SK-N-SH treated with all-trans-retinoic acid at 6 μM for 48 hours (cell line): Measurements from ENCODE around the gene RGS12.

Experiments
- ATAC-seq: fragments of 200-7000 bp; cut with Tn5 transposase; 3 replicates; pipeline ENCODE4 v1.9.1; 2020; ENCODE audit warnings: mild to moderate bottlenecking, moderate library complexity
- ARNTL ChIP-seq: fragments of 450-650 bp; formaldehyde crosslinking; IDR thresholded peaks from 2 replicates; pipeline ENCODE4 v1.5.0; 2020; ENCODE audit warnings: low read depth, mild to moderate bottlenecking, moderate library complexity, borderline replicate concordance
- BACH2 ChIP-seq: fragments of 250-450 bp; sonication (Bioruptor Pico); IDR thresholded peaks from 2 replicates; pipeline ENCODE4 v1.9.0; 2021; ENCODE audit warnings: mild to moderate bottlenecking, borderline replicate concordance
- CREB5 ChIP-seq: fragments of 250-450 bp; sonication (Bioruptor Pico); IDR thresholded peaks from 2 replicates; pipeline ENCODE4 v1.5.1; 2020; ENCODE audit warnings: low read depth, mild to moderate bottlenecking, moderate library complexity
- CSDC2 ChIP-seq: fragments of 250-450 bp; sonication (Bioruptor Pico); IDR thresholded peaks from 2 replicates; pipeline ENCODE4 v1.5.0; 2020; ENCODE audit warnings: mild to moderate bottlenecking, moderate library complexity
- ESRRG ChIP-seq: fragments of 250-450 bp; sonication (Bioruptor Pico); IDR thresholded peaks from 2 replicates; pipeline ENCODE4 v1.6.1; 2021; ENCODE audit warnings: mild to moderate bottlenecking
- GLIS3 ChIP-seq: fragments of 250-450 bp; sonication (Bioruptor Pico); IDR thresholded peaks from 2 replicates; pipeline ENCODE4 v1.5.0; 2020; ENCODE audit warnings: mild to moderate bottlenecking, moderate library complexity
- OSR1 ChIP-seq: fragments of 250-450 bp; sonication (Bioruptor Pico); IDR thresholded peaks from 2 replicates; pipeline ENCODE4 v1.8.0; 2022; ENCODE audit warnings: moderate library complexity, mild to moderate bottlenecking, inconsistent platforms
- POU6F1 ChIP-seq: fragments of 250-450 bp; sonication (Bioruptor Pico); IDR thresholded peaks from 2 replicates; pipeline ENCODE4 v1.8.0; 2021; ENCODE audit warnings: low read depth, mild to moderate bottlenecking, moderate library complexity, borderline replicate concordance
- PPARA ChIP-seq: fragments of 250-450 bp; sonication (Bioruptor Pico); IDR thresholded peaks from 2 replicates; pipeline ENCODE4 v1.5.0; 2020; ENCODE audit warnings: mild to moderate bottlenecking, borderline replicate concordance
- RARB ChIP-seq: fragments of 250-450 bp; sonication (Bioruptor Pico); IDR thresholded peaks from 2 replicates; pipeline ENCODE4 v1.8.0; 2021; ENCODE audit warnings: mild to moderate bottlenecking, moderate library complexity
- SNAI2 ChIP-seq: fragments of 250-450 bp; sonication (Bioruptor Pico); IDR thresholded peaks from 2 replicates; pipeline ENCODE4 v1.5.0; 2020; ENCODE audit warnings: mild to moderate bottlenecking, moderate library complexity
- TCF4 ChIP-seq: fragments of 250-450 bp; sonication (Bioruptor Pico); IDR thresholded peaks from 2 replicates; pipeline ENCODE4 v1.8.0; 2021; ENCODE audit warnings: mild to moderate bottlenecking, moderate library complexity, borderline replicate concordance
- TSHZ2 ChIP-seq: fragments of 250-450 bp; sonication (Bioruptor Pico); IDR thresholded peaks from 2 replicates; pipeline ENCODE4 v1.5.0; 2020; ENCODE audit warnings: mild to moderate bottlenecking, moderate library complexity
- ZFP30 ChIP-seq: fragments of 450-650 bp; formaldehyde crosslinking; IDR thresholded peaks from 2 replicates; pipeline ENCODE4 v1.5.0; 2022; ENCODE audit warnings: mild to moderate bottlenecking, moderate library complexity
- ZNF565 ChIP-seq: fragments of 450-650 bp; formaldehyde crosslinking; conservative IDR thresholded peaks from 2 replicates; pipeline ENCODE4 v1.5.0; 2020; ENCODE audit warnings: low read depth, mild to moderate bottlenecking, moderate library complexity
- ZNF8 ChIP-seq: fragments of 450-650 bp; formaldehyde crosslinking; IDR thresholded peaks from 2 replicates; pipeline ENCODE4 v1.5.0; 2020; ENCODE audit warnings: mild to moderate bottlenecking, moderate library complexity

The RGS12 gene

GRCh38 chr4:3320361-3321023 is 27.7 kb downstream of the RGS12 start (continued):
- no peak for TF ChIP-seq TSHZ2 (CRISPR knock-in tag)
- no peak for TF ChIP-seq POU6F1 (CRISPR knock-in tag)
- TF ChIP-seq ESRRG, result no peak

- no peak for ATAC-seq
These were observed 28.6 kb downstream of the RGS12 start for GRCh38 chr4:3321295-3321889.

More at GRCh38 chr4:3321295-3321889, 28.6 kb downstream of the RGS12 start:
- no peak for TF ChIP-seq PPARA
- TF ChIP-seq TSHZ2 (CRISPR knock-in tag), result no peak
- no peak for TF ChIP-seq OSR1
- no peak for TF ChIP-seq GLIS3
- no peak for TF ChIP-seq CREB5 (CRISPR knock-in tag)
- TF ChIP-seq POU6F1 (CRISPR knock-in tag), result no peak
- TF ChIP-seq TCF4 (CRISPR knock-in tag), result no peak
- no peak for TF ChIP-seq ZNF565 (CRISPR knock-in tag)
- TF ChIP-seq ARNTL, result no peak
- TF ChIP-seq CSDC2 (CRISPR knock-in tag), result no peak
- no peak for TF ChIP-seq BACH2 (CRISPR knock-in tag)
- no peak for TF ChIP-seq ZFP30 (CRISPR knock-in tag)
- TF ChIP-seq RARB, result no peak
- TF ChIP-seq ZNF8 (CRISPR knock-in tag), result no peak
- TF ChIP-seq SNAI2, result no peak
- no peak for TF ChIP-seq ESRRG
